H1 (cell line): Measurements from ENCODE around the gene FAM200B. TPM values are rescaled to one million over a fixed set of nuclear protein-coding genes. Genes with fewer than 3 reads are reported as not detected.

Experiments
- BCL11A ChIP-seq, 2 experiments: IDR thresholded peaks; one replicate each; pipeline ENCODE4 v1.6.1; 2011; ENCODE audit warnings: low read depth in 2 of 2, low read length in 2 of 2, mild to moderate bottlenecking in 2 of 2
- CEBPB ChIP-seq: IDR thresholded peaks from 2 replicates; pipeline ENCODE4 v1.6.1; 2012; ENCODE audit warnings: low read depth, low read length
- CHD1 ChIP-seq: IDR thresholded peaks from 2 replicates; pipeline ENCODE4 v1.6.1; 2012; ENCODE audit warnings: low read depth, low read length, improper control_type of control experiment
- KDM1A ChIP-seq: fragments of 200-600, 300-600 bp; sonication (generic); IDR thresholded peaks from 2 replicates; pipeline ENCODE4 v1.7.1; 2016; ENCODE audit warnings: mild to moderate bottlenecking, low read length, borderline replicate concordance
- KDM4A ChIP-seq: IDR thresholded peaks from one replicate; pipeline ENCODE4 v1.7.1; 2012; ENCODE audit warnings: low read depth, mild to moderate bottlenecking, moderate library complexity, low read length, inconsistent platforms; ENCODE audit not compliant: severe bottlenecking
- KDM5A ChIP-seq: fragments of 200-600 bp; IDR thresholded peaks from 2 replicates; pipeline ENCODE4 v1.7.1; 2012; ENCODE audit warnings: mild to moderate bottlenecking, low read length, inconsistent platforms, mixed read lengths
- NRF1 ChIP-seq: IDR thresholded peaks from 2 replicates; pipeline ENCODE4 v1.6.1; 2011; ENCODE audit warnings: mild to moderate bottlenecking, low read depth, low read length, improper control_type of control experiment
- SIX5 ChIP-seq: IDR thresholded peaks from 2 replicates; pipeline ENCODE4 v1.6.1; 2011; ENCODE audit warnings: mild to moderate bottlenecking, low read depth, low read length
- TAF7 ChIP-seq: optimal IDR thresholded peaks from 2 replicates; pipeline ENCODE3; 2011; ENCODE audit warnings: low read depth, mild to moderate bottlenecking, inconsistent platforms, low read length, moderate library complexity, borderline replicate concordance
- polyA plus RNA-seq, 7 experiments: library from polyadenylated mRNA; depleted of rRNA in 3 of 7; stranded (reverse) in 5 of 7; unstranded in 2 of 7; fragments of >200 nt in 5 of 7; fragments of 200-250 nt in 2 of 7; gene quantifications; 1 replicate in 5 of 7; 2 replicates in 1 of 7; 4 replicates in 1 of 7; pipeline versions ENCODE4 v1.2.1 to v1.2.3, GENCODE V29; 2011 to 2013; ENCODE audit warnings: missing spikeins in 2 of 7, mixed read lengths in 2 of 7
- total RNA-seq: library from RNA; stranded (reverse); fragmentation: NEBNext Ultra II Directional; extraction: Animal tissue kit (Norgen Biotek cat#: 25700); gene quantifications from 2 replicates; pipeline ENCODE4 v1.2.1, GENCODE V29; 2021
- TF ChIP-seq, protein P1 (sequence below): fragments of 300-600 bp; sonication (generic); IDR thresholded peaks from 2 replicates; pipeline ENCODE4 v1.7.1; 2012; ENCODE audit warnings: low read length, moderate library complexity, mild to moderate bottlenecking, inconsistent platforms; ENCODE audit not compliant: insufficient replicate concordance

Gene FAM200B
- total and polyA plus RNA-seq, 2 of the 8 experiments (the other 6 are each of a cell fraction or from before 2014, with no cell fraction given): 10.7 to 23.7 TPM

DNA sequence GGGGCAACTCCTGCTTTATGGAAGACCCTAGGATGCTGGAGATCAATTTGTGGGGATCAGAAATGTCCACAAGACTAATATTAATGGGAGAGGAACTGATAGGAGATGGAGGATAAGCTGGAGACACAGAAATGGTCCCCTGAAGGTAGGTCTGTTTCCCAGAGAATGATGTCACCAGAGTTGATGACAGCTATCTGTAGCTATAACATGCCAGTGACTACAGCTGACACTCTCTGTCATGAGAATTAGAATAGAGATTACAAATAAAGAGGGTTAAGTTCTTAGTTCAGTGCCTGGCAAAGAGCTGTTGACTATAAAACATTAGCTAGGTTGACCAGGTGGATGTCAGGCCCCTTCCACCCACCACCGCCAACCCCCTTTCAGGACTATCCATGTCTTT lies 30.6 kb downstream of the FAM200B start (continued):
- TF ChIP-seq, protein P1, sequence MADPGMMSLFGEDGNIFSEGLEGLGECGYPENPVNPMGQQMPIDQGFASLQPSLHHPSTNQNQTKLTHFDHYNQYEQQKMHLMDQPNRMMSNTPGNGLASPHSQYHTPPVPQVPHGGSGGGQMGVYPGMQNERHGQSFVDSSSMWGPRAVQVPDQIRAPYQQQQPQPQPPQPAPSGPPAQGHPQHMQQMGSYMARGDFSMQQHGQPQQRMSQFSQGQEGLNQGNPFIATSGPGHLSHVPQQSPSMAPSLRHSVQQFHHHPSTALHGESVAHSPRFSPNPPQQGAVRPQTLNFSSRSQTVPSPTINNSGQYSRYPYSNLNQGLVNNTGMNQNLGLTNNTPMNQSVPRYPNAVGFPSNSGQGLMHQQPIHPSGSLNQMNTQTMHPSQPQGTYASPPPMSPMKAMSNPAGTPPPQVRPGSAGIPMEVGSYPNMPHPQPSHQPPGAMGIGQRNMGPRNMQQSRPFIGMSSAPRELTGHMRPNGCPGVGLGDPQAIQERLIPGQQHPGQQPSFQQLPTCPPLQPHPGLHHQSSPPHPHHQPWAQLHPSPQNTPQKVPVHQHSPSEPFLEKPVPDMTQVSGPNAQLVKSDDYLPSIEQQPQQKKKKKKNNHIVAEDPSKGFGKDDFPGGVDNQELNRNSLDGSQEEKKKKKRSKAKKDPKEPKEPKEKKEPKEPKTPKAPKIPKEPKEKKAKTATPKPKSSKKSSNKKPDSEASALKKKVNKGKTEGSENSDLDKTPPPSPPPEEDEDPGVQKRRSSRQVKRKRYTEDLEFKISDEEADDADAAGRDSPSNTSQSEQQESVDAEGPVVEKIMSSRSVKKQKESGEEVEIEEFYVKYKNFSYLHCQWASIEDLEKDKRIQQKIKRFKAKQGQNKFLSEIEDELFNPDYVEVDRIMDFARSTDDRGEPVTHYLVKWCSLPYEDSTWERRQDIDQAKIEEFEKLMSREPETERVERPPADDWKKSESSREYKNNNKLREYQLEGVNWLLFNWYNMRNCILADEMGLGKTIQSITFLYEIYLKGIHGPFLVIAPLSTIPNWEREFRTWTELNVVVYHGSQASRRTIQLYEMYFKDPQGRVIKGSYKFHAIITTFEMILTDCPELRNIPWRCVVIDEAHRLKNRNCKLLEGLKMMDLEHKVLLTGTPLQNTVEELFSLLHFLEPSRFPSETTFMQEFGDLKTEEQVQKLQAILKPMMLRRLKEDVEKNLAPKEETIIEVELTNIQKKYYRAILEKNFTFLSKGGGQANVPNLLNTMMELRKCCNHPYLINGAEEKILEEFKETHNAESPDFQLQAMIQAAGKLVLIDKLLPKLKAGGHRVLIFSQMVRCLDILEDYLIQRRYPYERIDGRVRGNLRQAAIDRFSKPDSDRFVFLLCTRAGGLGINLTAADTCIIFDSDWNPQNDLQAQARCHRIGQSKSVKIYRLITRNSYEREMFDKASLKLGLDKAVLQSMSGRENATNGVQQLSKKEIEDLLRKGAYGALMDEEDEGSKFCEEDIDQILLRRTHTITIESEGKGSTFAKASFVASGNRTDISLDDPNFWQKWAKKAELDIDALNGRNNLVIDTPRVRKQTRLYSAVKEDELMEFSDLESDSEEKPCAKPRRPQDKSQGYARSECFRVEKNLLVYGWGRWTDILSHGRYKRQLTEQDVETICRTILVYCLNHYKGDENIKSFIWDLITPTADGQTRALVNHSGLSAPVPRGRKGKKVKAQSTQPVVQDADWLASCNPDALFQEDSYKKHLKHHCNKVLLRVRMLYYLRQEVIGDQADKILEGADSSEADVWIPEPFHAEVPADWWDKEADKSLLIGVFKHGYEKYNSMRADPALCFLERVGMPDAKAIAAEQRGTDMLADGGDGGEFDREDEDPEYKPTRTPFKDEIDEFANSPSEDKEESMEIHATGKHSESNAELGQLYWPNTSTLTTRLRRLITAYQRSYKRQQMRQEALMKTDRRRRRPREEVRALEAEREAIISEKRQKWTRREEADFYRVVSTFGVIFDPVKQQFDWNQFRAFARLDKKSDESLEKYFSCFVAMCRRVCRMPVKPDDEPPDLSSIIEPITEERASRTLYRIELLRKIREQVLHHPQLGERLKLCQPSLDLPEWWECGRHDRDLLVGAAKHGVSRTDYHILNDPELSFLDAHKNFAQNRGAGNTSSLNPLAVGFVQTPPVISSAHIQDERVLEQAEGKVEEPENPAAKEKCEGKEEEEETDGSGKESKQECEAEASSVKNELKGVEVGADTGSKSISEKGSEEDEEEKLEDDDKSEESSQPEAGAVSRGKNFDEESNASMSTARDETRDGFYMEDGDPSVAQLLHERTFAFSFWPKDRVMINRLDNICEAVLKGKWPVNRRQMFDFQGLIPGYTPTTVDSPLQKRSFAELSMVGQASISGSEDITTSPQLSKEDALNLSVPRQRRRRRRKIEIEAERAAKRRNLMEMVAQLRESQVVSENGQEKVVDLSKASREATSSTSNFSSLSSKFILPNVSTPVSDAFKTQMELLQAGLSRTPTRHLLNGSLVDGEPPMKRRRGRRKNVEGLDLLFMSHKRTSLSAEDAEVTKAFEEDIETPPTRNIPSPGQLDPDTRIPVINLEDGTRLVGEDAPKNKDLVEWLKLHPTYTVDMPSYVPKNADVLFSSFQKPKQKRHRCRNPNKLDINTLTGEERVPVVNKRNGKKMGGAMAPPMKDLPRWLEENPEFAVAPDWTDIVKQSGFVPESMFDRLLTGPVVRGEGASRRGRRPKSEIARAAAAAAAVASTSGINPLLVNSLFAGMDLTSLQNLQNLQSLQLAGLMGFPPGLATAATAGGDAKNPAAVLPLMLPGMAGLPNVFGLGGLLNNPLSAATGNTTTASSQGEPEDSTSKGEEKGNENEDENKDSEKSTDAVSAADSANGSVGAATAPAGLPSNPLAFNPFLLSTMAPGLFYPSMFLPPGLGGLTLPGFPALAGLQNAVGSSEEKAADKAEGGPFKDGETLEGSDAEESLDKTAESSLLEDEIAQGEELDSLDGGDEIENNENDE: no peak
- TF ChIP-seq CEBPB (no peak), KDM4A (no peak), TAF7 (no peak), KDM5A (no peak), CHD1 (no peak), NRF1 (no peak), KDM1A (no peak), SIX5 (no peak), BCL11A (IDR thresholded peaks at IDR 0.05; ENCODE audit: low read depth in 2 of 2, low read length in 2 of 2) (no peak)
